Cerebellar nuclear complex (tissue), 1 donor: Measurements from ENCODE around the gene ELP2.
"Not testable (repeated sequence)": the region's sequence is repeated elsewhere in the genome, so short reads cannot be mapped to it uniquely, and the experiment has no call there.

ENCODE experiments used
- DNase-seq, 2 experiments: peaks; one replicate each; lab custom pipeline; 2025; lab: John Stamatoyannopoulos, UW

ELP2 gene, protein sequence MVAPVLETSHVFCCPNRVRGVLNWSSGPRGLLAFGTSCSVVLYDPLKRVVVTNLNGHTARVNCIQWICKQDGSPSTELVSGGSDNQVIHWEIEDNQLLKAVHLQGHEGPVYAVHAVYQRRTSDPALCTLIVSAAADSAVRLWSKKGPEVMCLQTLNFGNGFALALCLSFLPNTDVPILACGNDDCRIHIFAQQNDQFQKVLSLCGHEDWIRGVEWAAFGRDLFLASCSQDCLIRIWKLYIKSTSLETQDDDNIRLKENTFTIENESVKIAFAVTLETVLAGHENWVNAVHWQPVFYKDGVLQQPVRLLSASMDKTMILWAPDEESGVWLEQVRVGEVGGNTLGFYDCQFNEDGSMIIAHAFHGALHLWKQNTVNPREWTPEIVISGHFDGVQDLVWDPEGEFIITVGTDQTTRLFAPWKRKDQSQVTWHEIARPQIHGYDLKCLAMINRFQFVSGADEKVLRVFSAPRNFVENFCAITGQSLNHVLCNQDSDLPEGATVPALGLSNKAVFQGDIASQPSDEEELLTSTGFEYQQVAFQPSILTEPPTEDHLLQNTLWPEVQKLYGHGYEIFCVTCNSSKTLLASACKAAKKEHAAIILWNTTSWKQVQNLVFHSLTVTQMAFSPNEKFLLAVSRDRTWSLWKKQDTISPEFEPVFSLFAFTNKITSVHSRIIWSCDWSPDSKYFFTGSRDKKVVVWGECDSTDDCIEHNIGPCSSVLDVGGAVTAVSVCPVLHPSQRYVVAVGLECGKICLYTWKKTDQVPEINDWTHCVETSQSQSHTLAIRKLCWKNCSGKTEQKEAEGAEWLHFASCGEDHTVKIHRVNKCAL

DNA sequence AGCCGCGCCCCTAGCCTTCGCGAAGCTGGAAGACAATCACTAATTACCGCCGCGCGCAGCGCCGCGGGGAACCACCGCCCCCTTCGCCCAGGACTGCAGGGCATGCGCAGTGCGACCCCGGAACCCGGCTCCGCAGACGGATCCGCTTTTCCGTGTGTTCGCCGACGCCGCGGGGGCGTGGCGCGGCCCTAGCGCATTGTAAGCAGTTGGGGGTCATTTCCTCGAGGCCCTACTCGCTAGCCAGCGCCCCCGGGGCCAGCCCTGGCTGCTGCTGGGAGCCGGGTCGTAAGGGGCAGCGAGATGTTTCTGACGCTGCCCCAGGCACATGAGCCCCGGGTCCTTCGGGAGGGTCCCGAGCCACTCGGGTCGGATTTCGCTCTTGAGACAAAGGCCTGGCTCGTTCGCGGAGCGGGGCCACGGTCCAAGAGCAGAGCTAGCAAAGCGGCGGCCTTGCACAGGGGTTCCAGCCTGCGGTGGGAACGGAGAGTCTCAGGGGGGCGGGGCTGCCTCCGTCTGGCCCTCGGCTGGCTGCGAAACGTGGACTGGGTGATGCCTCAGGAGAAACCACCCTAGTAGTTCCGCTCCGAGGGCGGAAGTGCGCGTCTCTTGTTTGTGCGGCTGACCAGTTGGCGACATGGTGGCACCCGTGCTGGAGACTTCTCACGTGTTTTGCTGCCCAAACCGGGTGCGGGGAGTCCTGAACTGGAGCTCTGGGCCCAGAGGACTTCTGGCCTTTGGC, at the start of gene ELP2, which contains the start of gene SLC39A6:
Gene ELP2, plus strand, starts transcription at position 600 of the 739 bp plus-strand sequence. Its CDS starts 35 bp downstream, at position 635.
Gene SLC39A6, minus strand, starts transcription at position 41 of the 739 bp plus-strand sequence. CDS start 2,333 bp downstream, outside the sequence.
- DNase-seq, result peak; percentile 73 to 83

DNA sequence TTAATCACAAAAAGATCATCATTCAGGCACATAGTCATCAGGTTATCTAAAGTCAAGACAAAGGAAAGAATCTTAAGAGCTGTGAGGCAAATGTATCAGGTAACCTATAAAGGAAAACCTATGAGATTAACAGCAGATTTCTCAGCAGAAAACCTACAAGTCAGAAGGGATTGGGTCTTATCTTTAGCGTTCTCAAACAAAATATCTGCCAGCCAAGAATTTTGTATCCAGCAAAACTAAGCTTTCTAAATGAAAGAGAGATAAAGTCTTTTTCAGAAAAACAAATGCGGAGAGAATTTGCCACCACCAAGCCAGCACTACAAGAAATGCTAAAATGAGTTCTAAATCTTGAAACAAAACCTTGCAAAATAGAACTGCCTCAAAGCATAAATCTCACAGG, 48.6 kb upstream of the ELP2 start:
- not testable (repeated sequence) for DNase-seq

DNA sequence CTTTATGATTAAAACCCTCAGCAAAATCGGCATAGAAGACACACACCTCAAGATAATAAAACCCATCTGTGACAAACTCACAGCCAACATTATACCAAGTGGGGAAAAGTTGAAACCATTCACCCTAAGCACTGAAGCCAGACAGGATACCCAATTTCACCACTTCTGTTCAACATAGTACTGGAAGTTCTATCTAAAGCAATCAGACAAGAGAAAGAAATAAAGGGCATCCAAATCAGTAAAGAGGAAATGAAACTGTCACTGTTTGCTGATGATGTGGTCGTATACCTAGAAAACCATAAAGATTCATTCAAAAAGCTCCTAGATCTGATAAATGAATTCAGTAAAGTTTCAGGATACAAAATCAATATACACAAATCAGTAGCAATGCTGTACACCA, 46.0 kb upstream of the ELP2 start:
- no peak for DNase-seq

DNA sequence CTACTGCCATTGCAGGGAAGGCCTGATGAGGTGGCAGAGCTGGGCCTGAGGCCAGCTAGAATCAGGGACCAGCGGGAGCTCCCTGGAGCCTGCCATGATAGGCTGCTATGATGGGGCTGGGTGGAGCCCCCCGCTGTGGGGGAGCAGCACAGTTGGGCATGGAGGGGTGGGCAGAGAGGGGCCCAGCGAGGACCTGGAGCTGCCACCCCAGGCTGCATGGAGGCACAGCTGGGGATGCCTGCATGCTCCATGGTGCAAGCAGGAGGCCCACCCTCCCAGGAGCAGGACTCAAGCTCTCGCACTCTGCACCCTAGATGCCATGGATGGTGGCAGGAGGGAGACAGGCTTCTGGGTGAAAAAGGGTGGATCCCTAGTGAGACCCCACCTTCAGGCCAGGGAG, 44.5 kb upstream of the ELP2 start:
- DNase-seq, result no peak

DNA sequence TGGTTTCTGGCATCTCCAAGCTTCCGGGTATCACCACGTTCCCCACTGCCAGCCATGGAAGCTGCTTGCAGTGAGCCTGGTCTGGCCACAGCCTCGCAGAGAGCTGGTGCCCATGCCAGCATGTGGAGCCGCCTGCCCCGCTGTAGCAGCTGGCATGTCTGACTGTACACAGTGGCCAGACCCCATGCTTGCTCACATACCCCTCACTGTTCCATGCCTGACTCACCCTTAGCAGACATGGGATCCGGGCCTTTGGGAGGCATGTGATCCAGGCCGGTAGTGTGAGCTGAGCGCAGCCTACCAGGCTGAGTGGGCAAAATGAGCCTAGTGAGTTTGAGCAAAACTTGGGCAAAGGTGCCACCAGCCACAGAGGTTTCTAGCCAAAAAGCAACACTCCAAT, 43.5 kb upstream of the ELP2 start:
- DNase-seq, result no peak

DNA sequence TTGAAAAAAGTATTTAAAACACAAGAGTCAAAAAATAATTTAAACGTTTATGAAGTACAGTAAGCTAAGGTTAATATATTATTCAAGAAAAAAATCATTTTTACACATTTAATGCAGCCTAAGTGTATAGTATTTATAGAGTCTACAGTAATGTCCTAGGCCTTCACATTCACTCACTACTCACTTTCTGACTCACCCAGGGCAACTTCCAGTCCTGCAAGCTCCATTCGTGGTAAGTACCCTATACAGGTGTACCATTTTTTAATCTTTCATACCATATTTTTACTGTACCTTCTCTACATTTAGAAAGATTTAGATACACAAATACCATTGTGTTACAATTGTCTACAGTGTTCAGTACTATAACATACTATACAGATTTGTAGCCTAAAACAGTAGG, 41.4 kb upstream of the ELP2 start:
- no peak for DNase-seq

DNA sequence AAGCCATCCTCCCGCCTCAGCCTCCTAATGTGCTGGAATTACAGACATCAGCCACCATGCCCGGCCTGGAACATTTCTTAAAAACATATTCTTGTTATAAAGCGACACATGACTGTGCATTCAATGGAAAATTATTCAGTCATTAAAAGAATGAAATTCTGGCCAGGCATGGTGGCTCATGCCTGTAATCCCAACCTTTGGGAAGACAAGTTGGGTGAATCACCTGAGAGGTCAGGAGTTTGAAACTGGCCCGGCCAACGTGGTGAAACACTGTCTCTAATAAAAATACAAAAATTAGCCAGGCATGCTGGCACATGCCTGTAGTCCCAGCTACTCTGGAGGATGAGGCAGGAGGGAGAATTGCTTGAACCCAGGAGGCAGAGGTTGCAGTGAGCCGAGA, 40.7 kb upstream of the ELP2 start:
- no peak for DNase-seq

DNA sequence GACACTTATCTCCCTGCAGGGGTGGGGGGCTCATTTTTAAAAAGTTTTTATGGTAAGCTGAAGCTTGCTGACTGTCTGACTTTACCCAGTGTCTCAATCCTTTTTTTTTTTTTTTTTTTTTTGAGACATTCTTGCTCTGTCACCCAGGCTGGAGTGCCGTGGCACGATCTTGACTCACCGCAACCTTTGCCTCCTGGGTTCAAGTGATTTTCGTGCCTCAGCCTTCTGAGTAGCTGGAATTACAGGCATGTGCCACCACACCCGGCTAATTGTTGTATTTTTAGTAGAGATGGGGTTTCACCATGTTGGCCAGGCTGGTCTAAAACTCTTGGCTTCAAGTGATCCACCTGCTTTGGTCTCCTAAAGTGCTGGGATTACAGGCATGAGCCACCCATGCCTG, 37.6 kb upstream of the ELP2 start:
- DNase-seq, result not testable (repeated sequence)

DNA sequence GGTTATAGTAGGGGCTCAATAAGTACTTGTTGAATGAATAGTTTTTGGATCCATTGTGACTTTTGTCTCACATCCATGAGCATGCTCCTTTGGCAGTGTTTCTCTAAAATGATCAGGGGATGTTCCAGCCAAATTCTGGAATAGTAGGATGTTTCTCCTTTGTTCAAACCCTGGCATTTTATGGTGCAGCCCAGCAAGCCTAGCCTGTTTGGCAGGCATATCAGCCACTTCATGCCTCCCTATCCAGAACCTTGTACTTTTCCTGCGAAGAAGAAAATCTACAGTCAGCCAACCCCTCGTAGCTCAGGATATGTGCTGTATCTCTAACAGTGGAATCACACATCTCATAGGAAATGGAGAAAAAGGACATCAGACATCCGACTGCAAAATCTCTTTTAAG, 35.3 kb upstream of the ELP2 start:
- no peak for DNase-seq

DNA sequence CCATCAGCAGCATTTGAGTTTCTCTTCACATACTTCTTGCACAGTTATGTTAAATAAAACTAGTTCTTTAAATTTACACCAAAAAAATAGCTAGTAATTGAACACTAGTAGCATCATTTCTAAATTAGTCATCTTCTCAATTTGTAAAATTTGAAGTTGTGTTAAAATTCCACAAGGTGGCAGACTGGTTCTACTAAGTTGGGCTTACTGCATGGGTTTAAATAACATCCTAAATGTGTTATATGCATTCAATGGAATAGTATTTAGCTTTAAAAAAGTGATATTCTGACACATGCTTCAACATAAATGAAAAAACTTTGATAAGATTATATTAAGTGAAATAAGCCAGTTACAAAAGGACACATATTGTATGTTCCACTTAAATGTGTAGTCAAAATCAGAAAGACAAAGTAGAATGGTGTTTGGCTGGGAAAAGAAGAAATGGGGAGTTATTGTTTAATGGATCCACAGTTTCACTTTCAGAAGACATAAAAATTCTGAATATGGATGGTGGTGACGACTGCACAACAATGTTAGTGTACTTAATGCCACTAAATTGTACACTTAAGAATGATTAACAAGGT, 33.7 kb upstream of the ELP2 start:
- no peak for DNase-seq

DNA sequence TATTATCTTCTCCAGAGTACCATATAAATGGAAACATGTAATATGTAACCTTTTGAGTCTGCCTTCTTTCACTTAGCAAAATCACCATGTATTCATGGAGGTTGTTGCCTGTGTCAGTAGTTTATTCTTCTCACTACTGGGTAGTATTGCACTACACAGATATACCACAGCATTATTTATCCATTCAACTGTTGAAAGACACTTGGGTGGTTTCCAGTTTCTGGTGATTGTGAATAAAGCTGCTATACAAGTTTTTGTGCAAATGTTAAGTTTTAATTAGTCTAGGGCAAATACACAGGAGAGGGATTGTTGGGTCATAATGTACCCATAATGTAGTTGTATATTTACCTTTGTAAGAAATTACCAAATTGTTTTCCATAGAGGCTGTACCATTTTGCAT, 32.7 kb upstream of the ELP2 start:
- no peak for DNase-seq

DNA sequence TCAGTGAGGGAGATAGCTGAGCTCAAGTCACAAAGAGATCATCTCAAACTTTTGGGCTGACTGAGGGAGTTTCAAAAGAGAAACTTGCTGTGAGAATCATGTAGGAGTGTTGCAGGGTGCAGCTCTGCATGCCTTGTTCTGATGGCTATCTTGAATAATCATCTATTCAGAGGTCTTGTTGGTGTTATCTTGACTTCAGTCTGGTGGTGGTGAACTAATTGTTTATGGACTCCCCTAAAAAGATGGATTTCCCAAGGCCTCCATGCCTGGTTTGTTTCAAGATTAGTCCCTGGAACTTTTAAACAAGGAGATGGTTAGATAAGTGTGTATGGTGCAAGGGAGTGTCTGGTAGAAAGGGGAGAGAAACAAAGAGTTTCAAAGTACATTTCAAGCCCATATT, 30.4 kb upstream of the ELP2 start:
- no peak for DNase-seq

DNA sequence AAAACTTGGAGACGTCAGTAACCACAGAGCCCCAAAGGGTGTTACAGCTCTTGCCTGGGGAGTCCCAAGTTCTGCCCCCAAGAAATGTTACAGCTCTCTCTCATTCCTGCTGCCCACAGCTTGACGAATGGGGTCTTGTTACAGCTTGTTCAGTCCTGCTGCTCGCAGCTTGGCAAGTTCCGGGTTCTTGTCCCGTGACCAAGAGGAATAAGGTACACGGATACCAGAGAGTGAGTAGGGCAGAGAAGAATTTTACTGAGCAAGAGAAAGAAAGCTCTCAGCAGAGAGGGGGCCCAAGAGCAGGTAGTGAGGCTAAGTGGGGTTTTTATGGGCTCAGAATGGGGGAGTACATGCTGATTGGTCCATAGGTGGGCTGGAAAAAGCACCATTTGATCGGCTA, 27.8 kb upstream of the ELP2 start:
- DNase-seq, result no peak

DNA sequence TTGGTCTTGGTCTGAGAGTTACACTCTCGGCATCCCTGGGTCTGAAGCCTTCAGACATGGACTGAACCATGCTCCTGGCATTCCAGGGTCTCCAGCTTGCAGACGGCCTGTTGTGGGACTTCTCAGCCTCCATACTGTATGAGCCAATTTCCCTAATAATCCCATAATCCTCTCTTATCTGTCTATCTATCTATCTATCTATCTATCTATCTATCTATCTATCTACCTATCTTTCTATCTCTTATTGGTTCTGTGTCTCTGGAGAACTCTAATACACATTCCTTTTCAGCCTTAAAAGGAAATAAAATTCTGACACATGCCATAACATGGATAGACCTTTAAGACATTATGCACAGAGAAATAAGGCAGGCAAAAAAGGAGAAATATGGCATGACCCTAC, 24.9 kb upstream of the ELP2 start:
- no peak for DNase-seq

DNA sequence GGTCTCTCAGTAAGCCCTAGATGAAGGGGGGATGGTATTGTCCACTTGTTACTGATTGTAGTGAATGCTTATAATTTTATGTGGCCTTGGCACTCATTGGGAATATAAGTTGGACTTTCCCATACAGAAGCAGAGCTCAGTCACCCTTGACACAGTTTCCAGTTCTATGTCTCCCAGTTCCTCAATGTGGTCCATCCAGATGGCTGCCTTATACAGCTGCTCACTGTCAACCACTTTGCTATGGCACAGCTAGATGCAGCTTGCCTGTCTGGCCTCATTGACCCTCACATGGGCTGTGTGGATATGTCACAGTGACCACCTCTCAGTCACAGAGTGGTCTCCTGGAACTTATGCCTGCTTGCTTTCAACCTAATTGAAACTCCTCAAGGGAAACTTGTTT, 22.2 kb upstream of the ELP2 start:
- no peak for DNase-seq

DNA sequence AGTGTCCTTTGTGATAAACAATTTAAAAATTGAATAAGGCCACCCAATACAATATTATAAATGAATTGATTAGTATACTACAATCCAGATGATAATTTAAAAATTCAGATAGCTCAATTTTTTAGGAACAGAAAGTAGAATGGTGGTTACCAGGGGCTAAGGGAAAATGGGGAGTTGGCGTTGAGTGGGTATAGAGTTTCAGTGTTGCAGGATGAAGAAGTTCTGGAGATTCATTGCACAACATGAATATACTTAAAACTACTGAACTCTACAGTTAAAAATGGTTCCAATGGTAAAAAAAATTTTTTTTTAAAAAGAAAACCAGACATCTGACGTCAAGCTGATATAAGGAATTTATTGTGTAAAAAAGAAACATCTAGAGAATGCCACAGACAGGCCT, 21.5 kb upstream of the ELP2 start:
- DNase-seq, result no peak

DNA sequence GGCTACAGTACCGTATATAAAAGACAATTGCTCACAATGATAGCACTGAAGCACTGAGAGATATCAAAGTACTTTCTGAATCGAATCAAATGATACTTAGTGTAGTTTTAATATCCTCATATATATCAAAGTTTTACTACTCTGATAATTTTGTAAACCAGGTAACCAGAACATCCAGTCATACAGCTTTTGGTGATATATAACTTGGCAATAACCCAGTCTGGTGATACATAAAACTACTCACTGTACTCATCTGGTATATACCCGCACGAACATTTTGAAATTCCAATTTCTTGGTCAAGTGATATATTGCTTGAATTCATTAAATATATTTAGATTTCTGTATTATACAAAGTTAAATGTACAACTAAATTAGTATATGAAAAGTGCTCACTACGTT, 21.1 kb upstream of the ELP2 start:
- DNase-seq, result no peak

DNA sequence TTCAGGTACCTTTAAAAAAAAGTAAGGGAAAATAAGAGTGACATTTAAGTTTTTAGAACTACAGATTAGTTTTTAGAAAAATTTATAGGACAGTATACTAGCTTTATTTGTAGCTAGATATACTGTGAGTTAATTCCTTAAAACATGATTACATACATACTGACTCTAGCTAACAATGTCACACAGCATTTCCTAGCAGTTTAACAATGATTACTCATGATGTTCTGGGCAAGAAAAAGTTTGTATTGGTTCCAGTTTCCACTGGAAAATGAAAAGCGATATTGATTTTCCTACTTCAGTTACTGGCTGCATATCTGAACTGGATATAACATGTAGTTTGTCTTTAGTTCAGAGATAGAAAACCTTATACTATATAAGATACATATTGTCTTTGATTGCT, 20.0 kb upstream of the ELP2 start:
- DNase-seq, result no peak

DNA sequence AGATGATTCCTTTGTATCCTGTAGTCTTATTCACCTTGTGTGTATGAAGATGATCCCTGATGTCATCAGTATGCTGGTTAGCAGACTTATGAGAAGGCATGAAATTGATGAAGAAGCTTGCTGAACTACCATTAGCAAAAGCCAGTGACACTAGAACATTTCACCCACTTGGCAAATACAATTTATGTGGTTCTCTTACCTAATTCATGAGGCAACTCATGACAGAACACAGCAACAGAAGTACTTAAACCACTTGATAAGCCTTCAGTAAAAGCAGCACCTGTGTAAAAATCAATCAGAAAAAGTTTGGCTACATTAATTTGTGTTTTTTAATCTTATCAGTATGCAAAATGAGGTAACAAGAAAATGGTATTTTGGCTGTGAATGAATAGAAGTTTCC, 17.4 kb upstream of the ELP2 start:
- no peak for DNase-seq

DNA sequence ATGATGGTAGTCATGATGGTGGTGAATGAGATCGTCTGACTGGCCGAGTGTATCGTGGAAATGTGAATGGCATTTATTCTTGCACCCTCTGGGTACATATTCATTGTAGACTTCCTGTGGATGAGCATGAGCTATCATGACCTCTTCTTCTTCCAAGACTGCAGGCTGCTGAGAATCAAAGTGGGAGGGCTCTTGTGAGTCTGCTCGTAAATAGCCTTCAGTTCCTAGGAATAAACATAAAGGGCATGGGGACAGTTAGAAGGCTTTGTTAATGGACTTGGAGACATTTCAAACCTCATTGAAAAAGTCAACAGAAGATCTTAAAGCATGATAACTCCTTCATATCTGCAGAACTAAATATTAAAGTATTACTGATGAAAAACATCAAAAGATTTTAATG, 15.4 kb upstream of the ELP2 start:
- DNase-seq, result no peak

DNA sequence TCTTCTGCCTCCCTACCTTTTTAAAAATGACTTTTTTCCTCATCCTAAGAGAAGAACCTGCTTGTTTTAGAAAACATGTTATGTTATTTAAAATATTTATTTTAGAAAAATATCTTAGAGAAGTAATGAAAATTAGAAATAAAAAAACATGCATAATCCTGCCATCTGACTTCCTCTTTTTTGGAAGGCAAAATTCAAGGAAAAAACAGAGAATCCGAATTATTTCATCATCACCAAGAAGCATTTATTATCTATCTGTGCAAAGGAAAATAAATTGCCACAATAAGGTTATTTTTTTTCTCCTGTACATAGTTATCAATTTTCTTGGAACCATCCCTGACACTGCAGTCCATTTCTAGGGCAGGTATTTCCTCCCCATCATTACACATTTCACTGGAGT, 15.0 kb upstream of the ELP2 start:
- DNase-seq, result no peak

DNA sequence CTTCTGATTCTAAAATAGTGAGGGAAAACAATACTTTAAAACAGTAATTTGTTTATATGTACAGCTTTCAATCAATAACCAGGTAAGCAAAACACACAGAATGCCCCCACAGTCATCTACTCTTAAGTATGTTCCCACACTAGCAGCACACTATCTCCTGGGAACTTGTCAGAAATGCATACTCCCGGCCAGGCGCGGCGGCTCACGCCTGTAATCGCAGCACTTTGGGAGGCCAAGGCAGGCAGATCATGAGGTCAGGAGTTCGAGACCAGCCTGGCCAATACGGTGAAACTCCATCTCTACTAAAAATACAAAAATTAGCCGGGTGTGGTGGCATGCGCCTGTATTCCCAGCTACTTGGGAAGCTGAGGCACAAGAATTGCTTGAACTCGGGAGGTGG, 12.9 kb upstream of the ELP2 start:
- not testable (repeated sequence) for DNase-seq
